Stimulated activated CD4-positive, alpha-beta T cell treated with anti-CD3 and anti-CD28 coated beads, Interleukin-2, amount 100 ng/mL, for 4 hours (primary cell): Measurements from ENCODE around the gene HCK.

Source experiments
- DNase-seq: peaks from one replicate; pipeline ENCODE4 v3.0.0-alpha.2; 2020; ENCODE audit warnings: low read depth

HCK gene

GRCh38 chr20:32052090-32052777 lies at the start of gene HCK:
HCK (plus strand) TSS chr20:32052242.
- DNase-seq, result no peak

- DNase-seq, result no peak
Observed at GRCh38 chr20:32003325-32003724, 48.7 kb upstream of the HCK start.

GRCh38 chr20:32004963-32005362 lies 47.1 kb upstream of the HCK start:
- no peak for DNase-seq

- DNase-seq, result no peak
Observed at GRCh38 chr20:32006053-32006452, 46.0 kb upstream of the HCK start.

- no peak for DNase-seq
Observed at GRCh38 chr20:32006841-32007786, 44.9 kb upstream of the HCK start.

- no peak for DNase-seq
Observed at GRCh38 chr20:32007787-32008616, 44.0 kb upstream of the HCK start.

- no peak for DNase-seq
Observed at GRCh38 chr20:32009564-32009963, 42.5 kb upstream of the HCK start.

- no peak for DNase-seq
Observed at GRCh38 chr20:32010101-32010500, 41.9 kb upstream of the HCK start, which contains the start of gene CCM2L. CCM2L (plus strand) TSS chr20:32010438; CDS start chr20:32010455, 17 bp downstream.

GRCh38 chr20:32010666-32011065 lies 41.4 kb upstream of the HCK start:
- DNase-seq, result no peak

GRCh38 chr20:32012159-32012688 lies 39.8 kb upstream of the HCK start:
- no peak for DNase-seq

GRCh38 chr20:32013326-32013725 lies 38.7 kb upstream of the HCK start:
- no peak for DNase-seq

- DNase-seq, result peak; percentile 27
Observed at GRCh38 chr20:32017711-32018251, 34.3 kb upstream of the HCK start.

GRCh38 chr20:32018269-32019155 lies 33.5 kb upstream of the HCK start:
- peak; percentile 16 for DNase-seq

- no peak for DNase-seq
Observed at GRCh38 chr20:32019156-32019510, 32.9 kb upstream of the HCK start.

GRCh38 chr20:32019563-32020463 lies 32.2 kb upstream of the HCK start:
- DNase-seq, result no peak

GRCh38 chr20:32021091-32021490 lies 31.0 kb upstream of the HCK start:
- no peak for DNase-seq

- no peak for DNase-seq
Observed at GRCh38 chr20:32024683-32025295, 27.3 kb upstream of the HCK start.

- DNase-seq, result no peak
Observed at GRCh38 chr20:32027643-32028042, 24.4 kb upstream of the HCK start.
